Spleen (tissue), 7 donors: ENCODE data around the gene PEX26.

Experiments
- CTCF ChIP-seq, 11 experiments: fragments of 200-600 bp in 7 of 11; fragments of 450-650 bp in 4 of 11; sonication (generic) in 4 of 11; IDR thresholded peaks in 8 of 11; conservative IDR thresholded peaks in 3 of 11; 1 replicate in 7 of 11; 2 replicates in 4 of 11; pipeline versions ENCODE4 v1.4.0 to v1.8.0; 2016 to 2021; ENCODE audit warnings: antibody characterized with exemption in 11 of 11, inconsistent platforms in 4 of 11, mild to moderate bottlenecking in 1 of 11
- POLR2A ChIP-seq, 3 donors: fragments of 450-650 bp; IDR thresholded peaks; one replicate each; pipeline ENCODE4 v1.5.1; 2017; ENCODE audit warnings: antibody characterized with exemption in 3 of 3, mild to moderate bottlenecking in 1 of 3
- POLR2AphosphoS5 ChIP-seq, 3 donors: sonication (generic); formaldehyde crosslinking; IDR thresholded peaks; one replicate each; pipeline ENCODE4 v1.5.1; 2017; ENCODE audit warnings: antibody characterized with exemption in 3 of 3
- donor health status: DM: no; HTN: no; CAD: no; lungs with moderate emphysema.
- donor health status: DM: no; HTN: no; CAD: no.
- donor health status: DM: no; HTN: no; CAD: no.

DNA sequence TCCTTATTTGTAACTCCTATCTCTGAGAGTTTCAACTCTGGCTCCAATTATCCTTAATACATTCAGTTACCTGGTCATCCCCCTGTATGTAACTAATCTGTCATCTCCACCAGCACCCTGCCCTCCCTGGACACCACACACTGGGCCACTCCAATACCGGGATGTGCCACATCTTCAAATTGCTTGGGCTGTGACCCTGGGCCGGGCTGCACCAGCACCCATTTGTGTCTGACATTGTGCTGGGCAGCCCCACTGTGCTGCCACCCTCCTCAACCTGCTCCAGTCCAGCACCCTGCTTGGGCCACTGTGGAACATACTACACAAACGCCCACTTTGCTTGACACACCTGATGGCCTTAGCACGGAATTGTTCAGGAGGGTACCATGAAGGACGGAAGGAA is 70.0 kb downstream of the PEX26 start:
- TF ChIP-seq POLR2AphosphoS5 (IDR thresholded peaks at IDR 0.05) (no peak), POLR2A (IDR thresholded peaks at IDR 0.05) (no peak), CTCF (IDR thresholded peaks at IDR 0.05 in 8 of 11, conservative IDR thresholded peaks at IDR 0.05 in 3 of 11) (no peak)
